ENCODE measurements around the gene CDH2.

DNA sequence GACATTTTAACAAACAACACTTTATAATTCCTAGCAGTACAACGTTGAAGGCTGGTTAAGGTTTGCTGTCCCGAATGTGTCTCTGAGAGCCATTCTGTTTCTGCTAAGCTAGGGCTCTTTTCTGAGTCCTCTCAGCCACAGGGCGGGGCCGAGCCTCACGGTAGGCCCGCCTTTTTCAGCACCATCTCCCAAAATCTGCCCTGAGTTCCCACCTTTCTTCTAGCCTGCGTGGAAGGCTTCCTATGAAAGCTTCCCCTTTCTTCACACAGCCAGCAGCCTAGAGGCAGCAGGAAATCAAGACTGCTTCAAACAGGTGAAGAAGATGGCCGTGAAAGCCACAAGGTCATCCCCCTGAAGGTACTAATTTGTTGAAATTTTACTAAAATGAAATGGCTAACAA, 255.5 kb downstream of the CDH2 start:
- TF ChIP-seq, protein P1, sequence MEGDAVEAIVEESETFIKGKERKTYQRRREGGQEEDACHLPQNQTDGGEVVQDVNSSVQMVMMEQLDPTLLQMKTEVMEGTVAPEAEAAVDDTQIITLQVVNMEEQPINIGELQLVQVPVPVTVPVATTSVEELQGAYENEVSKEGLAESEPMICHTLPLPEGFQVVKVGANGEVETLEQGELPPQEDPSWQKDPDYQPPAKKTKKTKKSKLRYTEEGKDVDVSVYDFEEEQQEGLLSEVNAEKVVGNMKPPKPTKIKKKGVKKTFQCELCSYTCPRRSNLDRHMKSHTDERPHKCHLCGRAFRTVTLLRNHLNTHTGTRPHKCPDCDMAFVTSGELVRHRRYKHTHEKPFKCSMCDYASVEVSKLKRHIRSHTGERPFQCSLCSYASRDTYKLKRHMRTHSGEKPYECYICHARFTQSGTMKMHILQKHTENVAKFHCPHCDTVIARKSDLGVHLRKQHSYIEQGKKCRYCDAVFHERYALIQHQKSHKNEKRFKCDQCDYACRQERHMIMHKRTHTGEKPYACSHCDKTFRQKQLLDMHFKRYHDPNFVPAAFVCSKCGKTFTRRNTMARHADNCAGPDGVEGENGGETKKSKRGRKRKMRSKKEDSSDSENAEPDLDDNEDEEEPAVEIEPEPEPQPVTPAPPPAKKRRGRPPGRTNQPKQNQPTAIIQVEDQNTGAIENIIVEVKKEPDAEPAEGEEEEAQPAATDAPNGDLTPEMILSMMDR (conservative IDR thresholded peaks at IDR 0.05) = no peak
- TF ChIP-seq ZFX (IDR thresholded peaks at IDR 0.05) = no peak
